GM19035 (cell line): ENCODE results near the gene RAD51B.
"Not testable (repeated sequence)": the region's sequence is repeated elsewhere in the genome, so short reads cannot be mapped to it uniquely, and the experiment has no call there.

Experiments used
- ATAC-seq: cut with Tn5 transposase; IDR thresholded peaks from one replicate; pipeline ENCODE4 v1.9.1; 2021; ENCODE audit not compliant: unreplicated experiment

Gene RAD51B

DNA sequence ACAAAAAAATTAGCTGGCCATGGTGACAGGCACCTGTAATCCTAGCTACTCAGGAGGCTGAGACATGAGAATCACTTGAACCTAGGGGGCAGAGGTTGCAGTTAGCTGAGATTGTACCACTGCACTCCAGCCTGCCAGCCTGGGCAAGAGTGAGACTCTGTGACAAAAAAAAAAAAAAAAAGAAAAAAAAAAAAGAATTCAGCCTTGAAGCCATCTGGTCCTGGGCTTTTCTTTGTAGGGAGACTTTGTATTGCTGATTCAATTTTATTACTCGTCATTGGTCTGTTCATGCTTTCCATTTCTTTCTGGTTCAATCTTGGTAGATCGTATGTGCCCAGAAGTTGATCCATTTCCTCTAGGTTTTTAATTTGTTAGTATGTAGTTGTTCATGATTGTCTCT, 243.1 kb downstream of the RAD51B start:
- ATAC-seq = no peak

DNA sequence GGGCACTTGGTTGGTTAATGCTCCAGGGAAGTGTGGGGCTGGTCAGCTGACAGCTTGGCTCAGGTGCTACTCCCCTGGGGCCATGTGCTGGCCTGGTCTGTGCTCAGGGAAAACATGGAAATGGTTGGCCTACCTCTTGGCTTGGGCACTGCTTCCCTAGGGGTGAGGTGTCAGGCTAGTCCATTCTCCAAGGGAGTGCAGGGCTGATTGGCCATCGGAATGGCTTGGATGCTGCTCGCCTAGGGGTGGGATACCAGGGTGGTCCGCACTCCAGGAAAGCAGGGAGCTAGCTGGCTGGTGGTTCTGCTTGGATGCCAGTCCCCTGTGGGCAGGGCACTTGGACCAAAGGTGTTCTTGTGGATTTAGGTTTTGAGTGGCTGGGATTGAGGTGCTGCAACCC, 245.7 kb downstream of the RAD51B start:
- no peak for ATAC-seq

DNA sequence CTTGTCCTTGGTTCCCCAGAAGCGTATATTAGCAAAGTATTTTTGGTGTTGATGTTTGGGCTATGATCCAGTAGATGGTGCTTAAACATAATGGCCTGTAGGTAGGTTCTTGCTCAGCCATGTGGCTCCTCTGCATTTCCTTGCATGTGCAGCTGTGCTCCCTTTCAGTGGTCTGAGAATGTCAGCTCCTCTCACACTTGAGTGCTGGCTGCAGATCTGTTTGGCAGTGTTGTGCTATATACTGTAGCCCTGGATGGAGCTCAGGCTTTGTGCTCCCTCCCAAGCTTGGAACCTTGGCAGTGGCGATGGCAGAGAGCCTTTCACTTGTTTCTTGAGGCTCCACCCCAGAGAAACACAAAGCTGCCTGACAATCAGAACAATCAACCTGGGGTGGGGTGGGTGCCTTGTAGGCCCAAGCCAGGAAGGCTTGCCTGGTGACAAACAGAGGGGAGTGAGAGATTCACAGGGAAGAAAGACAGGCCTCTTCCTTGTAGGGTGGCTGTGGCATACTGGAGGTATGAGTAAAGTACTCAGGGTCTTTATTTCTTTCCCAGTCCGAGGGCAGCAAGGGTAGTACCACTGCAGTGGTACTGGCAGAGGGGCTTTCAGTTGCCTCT, 255.3 kb downstream of the RAD51B start:
- no peak for ATAC-seq

DNA sequence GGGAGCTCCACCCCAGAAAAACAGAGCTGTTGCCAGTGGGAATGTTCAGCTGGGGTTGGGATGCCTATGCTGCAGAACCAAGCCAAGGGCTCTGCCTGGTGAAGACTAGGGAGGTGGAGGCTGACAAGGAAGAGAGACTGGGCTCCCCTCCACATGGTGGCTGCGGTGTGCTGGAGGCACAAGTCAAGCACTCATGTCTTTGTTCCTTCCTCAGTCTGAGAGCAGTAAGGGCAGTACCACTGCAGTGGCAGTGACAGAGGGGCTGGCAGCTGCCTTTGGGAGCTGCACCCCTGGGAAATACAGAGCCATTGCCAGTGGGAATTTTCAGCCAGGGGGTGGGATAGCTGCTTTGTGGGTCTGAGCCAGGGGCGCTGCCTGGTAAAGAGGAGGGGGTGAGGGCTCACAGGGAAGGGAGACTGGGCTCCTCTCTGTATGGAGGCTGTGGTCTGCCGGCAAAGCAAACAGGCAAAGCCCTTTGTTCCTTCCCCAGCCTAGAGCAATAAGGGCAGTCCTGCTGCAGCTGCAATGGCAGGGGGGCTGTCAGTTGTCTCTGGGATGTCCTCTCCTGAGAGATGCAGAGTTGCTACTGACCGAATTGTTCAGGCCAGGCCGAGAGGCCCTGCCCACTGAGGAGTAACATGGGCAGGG, 255.9 kb downstream of the RAD51B start:
- no peak for ATAC-seq

DNA sequence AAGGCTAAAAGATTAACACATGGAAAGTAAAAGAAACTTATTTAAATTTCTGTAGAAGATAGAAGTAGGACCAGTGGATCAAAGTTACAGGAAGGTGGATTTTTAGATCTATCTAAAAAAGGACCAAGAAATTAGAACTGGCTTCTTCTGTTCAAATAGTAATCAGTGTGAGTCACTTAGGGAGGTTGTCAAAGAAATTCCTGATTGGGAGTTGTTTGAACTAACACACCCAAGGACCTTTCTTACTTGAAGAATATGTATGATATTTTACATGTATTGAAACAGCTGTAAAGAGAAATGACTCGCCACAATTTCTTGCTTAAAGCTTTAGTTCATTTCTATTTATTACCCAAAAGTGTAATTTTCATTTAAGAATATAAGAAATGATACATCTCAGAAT, 256.9 kb downstream of the RAD51B start:
- no peak for ATAC-seq

DNA sequence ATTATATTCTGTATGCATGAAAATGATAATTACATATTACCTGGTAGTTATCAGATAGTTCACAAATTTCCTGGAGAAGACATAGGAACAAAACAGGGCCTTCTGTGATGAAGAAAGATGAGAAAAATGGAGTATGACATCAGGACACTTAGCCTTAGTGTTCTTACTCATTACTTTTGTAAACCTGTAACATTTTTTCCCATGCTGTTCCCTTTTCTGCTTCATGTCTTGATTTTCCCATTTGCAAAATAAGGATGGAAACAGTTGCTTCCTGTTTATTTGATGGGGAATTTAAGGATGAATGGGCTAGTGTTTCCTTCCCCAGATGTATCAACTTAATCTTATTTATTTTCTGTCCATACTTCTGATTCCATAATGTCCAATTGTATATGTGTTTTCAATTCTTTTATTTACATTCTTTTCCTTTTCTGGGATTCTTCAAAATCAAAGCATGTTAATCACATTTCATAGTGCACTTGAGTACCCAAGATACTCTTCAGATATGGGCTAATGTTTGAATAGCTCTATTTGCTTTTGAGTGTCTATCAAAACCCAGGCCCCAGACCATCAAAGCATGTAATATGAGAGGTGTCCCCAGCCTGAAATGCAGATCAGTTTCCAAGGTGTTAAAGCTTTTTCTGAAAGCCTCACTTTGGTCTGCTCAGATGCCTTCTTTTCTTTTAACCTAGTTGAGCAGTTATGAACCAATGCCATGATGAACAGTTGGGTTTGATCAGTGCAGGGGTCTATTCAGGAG, 260.5 kb downstream of the RAD51B start:
- no peak for ATAC-seq

DNA sequence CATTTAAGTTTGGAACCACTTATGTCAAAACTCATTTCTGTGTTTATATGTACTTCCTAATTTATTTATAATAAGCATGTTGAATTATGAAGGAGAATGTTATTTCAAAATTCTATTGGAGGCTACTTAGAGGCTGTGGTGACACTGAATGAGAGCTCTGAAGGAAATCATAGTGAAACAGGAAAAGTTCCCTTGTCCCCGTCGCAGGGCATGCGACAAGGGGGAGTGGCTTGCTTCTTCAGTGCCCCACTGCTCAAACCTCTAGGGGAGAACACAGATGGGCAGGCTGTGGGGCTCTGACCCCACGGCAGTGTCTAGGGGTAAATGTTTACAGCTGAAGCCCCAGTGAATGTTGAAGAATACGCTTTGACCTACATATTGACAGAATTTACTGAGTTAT, 261.9 kb downstream of the RAD51B start:
- no peak for ATAC-seq

DNA sequence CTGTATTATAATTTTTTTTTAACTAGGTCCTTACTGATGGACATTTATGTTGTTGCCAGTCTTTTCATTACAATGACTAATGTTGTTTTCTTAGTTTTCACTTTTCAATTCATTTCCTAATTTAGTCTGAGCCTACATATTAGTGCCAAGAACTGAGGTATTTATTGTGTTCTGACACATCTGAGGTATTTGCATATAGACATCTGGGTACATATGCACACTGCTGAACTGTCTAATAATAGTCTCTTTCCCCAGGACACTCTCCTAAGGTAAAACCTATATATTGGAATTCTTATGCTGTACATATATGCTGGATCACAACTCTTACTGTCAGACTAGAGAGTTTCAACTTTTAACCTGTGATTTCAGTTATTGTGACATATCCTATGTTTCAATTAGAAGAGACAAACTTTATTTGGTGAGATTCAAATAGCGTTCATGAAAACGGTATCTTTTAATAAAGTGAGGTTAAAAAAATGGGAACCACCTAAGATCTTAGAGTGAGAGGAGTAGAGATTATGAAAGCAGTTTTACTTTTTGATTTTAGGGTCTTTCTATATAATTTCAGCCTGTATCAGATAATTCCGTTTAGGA, 263.2 kb downstream of the RAD51B start:
- ATAC-seq = no peak

DNA sequence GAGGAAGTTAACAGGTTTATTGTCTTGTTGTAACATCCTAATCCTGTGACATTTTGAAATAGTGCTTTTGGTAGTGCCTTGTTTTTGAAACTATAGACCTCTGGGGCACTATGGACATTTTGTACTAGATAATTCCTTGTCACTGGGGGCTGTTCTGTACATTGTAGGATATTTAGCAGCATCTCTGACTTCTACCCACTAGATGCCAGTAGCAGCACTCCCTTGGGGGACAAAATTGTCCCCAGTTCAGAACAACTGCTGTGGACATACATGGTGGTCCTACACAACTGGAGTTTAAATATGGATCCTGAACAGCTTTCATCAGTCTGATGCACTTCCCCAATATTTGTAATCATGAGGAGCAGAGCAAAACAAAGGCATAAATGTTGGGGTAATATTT, 264.7 kb downstream of the RAD51B start:
- no peak for ATAC-seq

DNA sequence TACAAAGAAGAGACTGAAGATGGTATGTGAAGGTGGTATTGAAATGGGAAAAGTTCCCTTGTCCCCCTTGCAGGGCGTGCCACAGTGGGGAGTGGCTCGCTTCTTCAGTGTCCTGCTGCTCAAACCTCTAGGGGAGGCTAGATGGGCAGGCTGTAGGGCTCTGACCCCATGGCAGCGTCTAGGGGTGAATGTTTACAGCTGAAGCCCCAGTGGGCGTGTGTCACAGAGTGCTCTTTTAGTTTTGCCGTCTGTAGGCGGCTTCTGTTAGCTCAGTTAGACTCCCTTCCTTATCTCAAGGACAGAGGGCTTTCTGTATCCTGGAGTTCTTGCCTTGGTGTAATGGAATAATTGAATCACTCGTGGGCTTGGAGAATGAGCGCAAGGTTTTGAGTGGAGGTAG, 266.2 kb downstream of the RAD51B start:
- no peak for ATAC-seq

DNA sequence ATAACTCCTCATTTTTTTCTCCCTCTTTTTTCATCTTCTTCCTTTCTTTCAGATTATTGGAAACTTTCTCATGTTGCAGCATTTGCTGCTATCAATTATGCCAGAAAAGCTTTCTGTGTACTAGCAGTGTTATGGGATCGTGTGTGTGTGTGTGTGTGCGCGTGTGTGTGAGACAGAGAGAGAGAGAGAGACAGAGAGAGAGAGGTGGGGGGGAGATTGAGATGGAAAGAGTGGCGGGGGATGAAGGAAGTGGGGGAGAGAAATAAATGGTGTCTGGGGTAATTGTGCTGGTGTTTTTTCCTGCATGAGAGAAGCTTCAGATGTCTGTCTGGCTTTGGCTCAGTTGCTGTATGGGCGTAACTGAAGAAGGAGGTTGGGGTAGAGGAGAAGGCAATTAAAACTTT, 268.9 kb downstream of the RAD51B start:
- ATAC-seq = no peak

DNA sequence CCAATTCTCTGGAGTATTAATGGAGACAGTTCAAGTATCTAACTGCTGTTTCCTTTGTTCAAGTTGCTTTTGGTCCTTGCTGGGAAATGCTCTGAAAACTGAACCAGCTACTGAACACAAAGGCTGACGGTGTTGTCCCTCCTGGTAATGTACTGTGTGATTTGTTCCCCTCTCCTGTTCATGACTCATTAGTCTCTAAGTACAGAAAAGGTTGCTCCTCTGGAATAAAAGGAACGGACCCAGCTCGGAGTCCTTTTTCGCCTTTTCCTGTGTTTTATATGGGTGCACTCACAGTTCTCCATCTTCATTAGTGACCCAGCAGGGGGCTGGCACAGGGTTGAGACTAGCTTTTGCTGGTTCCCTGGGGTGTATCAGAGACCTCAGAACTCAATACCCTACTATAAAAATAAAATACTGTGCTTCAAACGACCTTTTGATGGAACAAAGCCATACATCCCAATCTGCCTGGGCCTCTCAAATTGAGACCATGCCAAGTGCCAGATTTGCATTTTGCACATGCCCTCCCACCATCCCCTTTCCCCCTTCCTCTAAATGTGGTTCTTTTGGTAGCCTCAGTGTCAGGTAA, 269.7 kb downstream of the RAD51B start:
- no peak for ATAC-seq

DNA sequence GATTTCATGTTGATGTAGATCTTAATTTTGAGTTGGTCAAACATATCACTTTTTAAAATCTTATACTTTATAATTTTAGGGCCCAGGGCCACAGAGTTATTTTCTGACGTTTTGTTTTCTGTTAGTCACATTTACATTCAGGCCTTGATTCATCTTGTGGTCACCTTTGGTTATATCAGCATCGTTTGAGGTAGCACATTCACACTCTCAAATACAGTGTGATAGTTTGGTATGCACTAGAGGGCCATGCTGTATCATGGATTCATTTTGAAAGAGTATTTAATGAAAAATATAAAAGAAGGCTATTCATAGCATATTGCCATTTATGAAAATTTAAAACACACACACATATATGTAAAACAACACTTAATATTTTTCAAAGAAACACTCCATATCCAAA, 274.6 kb downstream of the RAD51B start:
- ATAC-seq = no peak

DNA sequence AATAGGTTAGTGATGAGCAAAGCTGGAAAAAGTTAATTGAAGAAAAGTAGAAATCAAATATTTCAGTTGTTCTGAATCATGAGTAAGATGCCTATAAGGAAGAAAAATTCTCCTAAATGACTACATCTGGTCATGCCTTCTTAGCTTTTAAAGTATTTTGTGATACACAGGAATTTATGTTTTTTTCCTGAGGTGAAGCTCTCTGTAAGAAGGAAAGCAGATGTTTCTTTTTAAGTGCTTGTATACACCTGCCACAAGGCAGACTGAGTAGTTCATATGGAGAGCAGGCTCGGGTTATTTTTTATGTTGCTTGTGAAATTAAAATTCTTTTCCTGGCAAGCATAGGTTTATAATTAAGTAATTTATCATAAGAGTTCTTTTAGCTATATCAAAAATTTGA, 275.2 kb downstream of the RAD51B start:
- no peak for ATAC-seq

DNA sequence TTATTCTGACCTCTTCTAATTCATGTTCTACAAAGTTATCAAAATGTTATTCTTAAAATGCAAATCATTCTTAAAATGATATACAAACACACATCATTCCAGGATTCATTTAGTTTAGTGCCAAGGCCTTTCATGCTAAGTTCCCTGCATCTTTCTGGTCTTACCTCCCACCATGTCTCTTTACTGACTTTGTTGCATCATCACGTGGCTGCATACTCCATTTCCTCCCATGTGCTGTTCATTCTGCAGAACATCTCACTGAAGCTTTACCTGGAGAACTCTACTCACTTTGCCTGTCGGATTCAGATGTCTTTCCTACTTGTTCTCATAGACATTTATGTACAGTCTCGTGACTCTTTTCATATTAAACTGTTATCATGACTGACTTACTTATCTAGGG, 278.1 kb downstream of the RAD51B start:
- ATAC-seq = no peak

DNA sequence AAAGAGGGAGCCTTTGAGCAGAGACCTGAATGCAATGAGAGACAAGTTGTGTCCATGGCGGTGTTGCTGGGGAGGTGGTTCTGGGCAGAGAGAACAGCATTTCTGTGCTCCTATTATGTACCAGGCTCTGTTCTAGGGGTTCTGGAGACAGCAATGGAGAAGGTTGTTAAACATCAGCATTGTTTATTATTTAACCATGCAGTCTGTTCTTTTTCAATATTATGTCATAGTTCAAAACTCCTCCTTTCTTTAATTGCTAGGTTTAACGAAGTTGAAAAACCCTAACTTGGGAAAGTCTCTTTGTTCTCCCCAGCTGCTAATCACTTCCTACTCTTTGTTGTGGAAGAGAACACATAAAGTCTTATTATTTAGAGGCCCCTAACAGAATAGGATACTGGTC, 279.3 kb downstream of the RAD51B start:
- no peak for ATAC-seq

DNA sequence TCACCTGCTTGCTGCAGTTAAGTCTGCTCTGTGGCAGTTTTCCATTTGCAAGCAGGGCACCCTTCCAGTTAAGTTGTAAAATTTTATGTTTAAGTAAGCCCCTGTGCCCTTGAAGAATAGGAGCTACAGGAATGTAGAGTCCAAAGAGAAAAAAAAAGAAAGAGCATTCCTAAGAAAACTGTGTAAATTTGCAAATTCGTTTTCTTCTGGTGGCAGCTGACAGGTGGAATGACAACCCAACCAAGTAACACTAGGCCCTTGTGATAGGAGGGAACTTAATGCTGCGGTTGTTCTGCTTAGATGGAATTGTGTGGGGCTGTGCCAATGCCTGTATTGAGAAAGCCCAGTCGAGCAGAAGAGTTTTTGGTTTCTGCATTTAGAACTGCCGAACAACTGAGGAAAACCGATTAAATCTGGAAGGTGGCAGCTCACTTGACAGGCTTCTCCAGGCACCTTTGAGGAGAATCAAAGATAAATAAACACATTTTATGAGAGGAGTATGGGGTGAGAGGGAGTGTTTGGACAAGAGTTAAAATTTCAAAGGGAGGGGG, 280.0 kb downstream of the RAD51B start:
- no peak for ATAC-seq

DNA sequence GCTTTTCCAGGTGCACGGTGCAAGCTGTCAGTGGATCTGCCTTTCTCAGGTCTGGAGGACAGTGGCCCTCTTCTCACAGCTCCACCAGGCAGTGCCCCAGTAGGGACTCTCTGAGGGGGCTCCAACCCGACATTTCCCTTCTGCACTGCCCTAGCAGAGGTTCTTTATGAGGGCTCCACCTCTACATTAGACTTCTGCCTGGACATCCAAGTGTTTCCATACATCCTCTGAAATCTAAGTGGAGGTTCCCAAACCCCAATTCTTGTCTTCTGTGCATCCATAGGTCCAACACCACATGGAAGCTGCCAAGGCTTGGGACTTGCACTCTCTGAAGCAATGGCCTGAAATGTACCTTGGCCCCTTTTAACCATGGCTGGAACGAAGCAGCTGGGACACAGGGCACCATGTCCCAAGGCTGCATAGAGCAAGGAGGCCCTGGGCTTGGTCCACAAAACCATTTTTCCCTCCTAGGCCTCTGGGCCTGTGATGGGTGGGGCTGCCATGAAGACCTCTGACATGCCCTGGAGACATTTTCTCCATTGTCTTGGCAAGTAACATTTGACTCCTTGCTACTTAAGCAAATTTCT, 282.2 kb downstream of the RAD51B start:
- not testable (repeated sequence) for ATAC-seq

DNA sequence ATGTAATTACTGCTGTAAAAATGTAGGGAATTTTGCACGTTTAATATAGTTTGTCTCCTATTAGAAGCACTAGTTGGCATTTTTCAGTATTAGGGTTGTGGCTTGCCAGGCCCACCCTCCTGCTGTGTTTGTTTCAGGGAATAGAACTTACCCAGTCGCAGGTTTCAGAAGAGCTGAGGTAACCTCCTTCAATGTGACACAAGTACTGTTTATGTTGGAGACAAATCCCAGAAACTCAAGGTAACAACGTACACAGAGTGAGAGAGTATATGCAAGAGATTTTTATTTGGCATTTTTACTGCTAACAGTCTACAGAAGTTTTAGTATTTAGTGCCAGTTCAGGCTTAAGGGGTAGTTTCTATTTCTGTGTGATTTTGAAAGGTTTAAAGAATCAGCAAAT, 284.3 kb downstream of the RAD51B start:
- ATAC-seq = no peak

DNA sequence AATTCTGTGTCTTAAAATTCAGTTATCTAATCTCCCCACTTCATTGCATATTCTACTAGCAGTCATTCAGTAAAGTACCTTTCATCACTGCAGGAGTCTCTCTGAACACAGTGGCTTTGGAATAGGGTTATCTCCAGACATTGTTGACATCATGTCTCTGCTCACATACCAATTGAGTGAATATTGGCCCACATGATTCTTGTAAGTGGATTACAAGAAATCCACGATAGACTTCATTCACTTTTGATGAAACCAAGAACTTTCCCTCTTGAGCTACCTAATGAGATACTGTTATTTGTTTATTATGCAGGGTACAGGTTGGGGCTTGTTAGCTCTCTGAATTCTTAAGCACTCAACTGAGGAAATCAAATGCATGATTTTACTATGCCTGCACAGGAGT, 284.9 kb downstream of the RAD51B start:
- ATAC-seq = no peak

DNA sequence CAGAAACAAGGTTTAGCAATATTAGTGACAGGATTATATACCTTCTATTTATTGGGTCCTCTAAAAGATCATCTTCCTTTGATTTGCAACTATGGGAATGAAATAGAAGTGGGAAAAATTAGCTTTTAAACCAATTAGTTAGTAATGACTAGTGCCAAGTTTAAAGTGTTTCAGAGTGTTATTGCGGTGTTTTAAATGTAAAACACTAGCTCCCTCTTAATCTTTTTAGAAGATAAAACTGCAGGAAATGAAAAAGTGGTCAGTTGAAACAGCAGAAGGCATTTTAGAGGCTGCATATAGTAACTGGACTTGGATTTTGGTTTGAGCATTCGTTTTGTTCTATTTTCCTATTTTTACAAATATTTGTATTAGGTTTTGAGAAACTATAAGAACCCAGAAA, 286.2 kb downstream of the RAD51B start:
- no peak for ATAC-seq
